IMR-90 (cell line): Measurements from ENCODE around the gene NAP1L5. TPM values are rescaled to one million over a fixed set of nuclear protein-coding genes. Genes with fewer than 3 reads are reported as not detected.

Source experiments
- ATAC-seq: fragments of 200-7000 bp; cut with Tn5 transposase; 2 replicates; pipeline ENCODE4 v1.9.1; 2020; ENCODE audit warnings: low read depth, mild to moderate bottlenecking, moderate library complexity
- BruUV-seq: library from RNA; stranded (reverse); fragments of 400-500 nt; replicated peaks from 2 replicates; lab custom pipeline; 2021; lab: Mats Ljungman, UMichigan
- CTCF ChIA-PET: fragments of 300-600 bp; formaldehyde crosslinking; extraction: SDS; loops from one replicate; lab custom pipeline; 2021; ENCODE audit warnings: antibody characterized with exemption; lab: Yijun Ruan, JAX
- POLR2A ChIA-PET: fragments of 300-600 bp; sonication (Branson Sonifier 250); formaldehyde crosslinking; loops from one replicate; lab custom pipeline; 2022; ENCODE audit warnings: antibody characterized with exemption; ENCODE audit not compliant: unreplicated experiment; lab: Charles Lee
- DNase-seq: peaks from one replicate; pipeline ENCODE4 v3.0.0; 2013
- H2AFZ ChIP-seq: replicated peaks from 2 replicates; pipeline ENCODE3; 2013; ENCODE audit warnings: low read length, mild to moderate bottlenecking; ENCODE audit not compliant: poor library complexity
- H2AK5ac ChIP-seq: 2 replicates; pipeline ENCODE4 v1.6.1; 2013; ENCODE audit warnings: low read depth, low read length, inconsistent platforms
- H2AK9ac ChIP-seq: replicated peaks from 2 replicates; pipeline ENCODE3; 2013; ENCODE audit warnings: mild to moderate bottlenecking, low read depth, low read length, moderate library complexity; ENCODE audit not compliant: poor library complexity
- H2BK120ac ChIP-seq: 2 replicates; pipeline ENCODE4 v1.6.1; 2013; ENCODE audit warnings: low read depth, low read length, inconsistent platforms
- H2BK15ac ChIP-seq: 3 replicates; pipeline ENCODE4 v1.6.1; 2013; ENCODE audit warnings: low read depth, low read length, inconsistent platforms
- H2BK20ac ChIP-seq: 2 replicates; pipeline ENCODE4 v1.6.1; 2013; ENCODE audit warnings: low read depth, mild to moderate bottlenecking, inconsistent platforms, low read length, moderate library complexity
- H2BK5ac ChIP-seq: 2 replicates; pipeline ENCODE4 v1.6.1; 2013; ENCODE audit warnings: mild to moderate bottlenecking, low read depth, low read length, inconsistent platforms; ENCODE audit not compliant: poor library complexity, severe bottlenecking
- H3K14ac ChIP-seq: replicated peaks from 2 replicates; pipeline ENCODE4 v1.6.1; 2013; ENCODE audit warnings: low read depth, low read length, inconsistent platforms
- H3K18ac ChIP-seq: 2 replicates; pipeline ENCODE4 v1.6.1; 2013; ENCODE audit warnings: low read depth, low read length, control low read depth
- H3K23ac ChIP-seq: 2 replicates; pipeline ENCODE4 v1.6.1; 2013; ENCODE audit warnings: low read depth, low read length, inconsistent platforms
- H3K27ac ChIP-seq: 2 replicates; pipeline ENCODE4 v1.5.1; 2013; ENCODE audit warnings: mild to moderate bottlenecking, control low read depth, low read length; ENCODE audit not compliant: insufficient read depth
- H3K27me3 ChIP-seq: 2 replicates; pipeline ENCODE4 v1.6.1; 2013; ENCODE audit warnings: low read length; ENCODE audit not compliant: control insufficient read depth, insufficient read depth
- H3K36me3 ChIP-seq: 2 replicates; pipeline ENCODE4 v1.6.1; 2013; ENCODE audit warnings: low read length, mixed read lengths; ENCODE audit not compliant: control insufficient read depth, insufficient read depth
- H3K4ac ChIP-seq: 2 replicates; pipeline ENCODE4 v1.6.1; 2013; ENCODE audit warnings: low read depth, low read length, inconsistent platforms
- H3K4me1 ChIP-seq: 2 replicates; pipeline ENCODE4 v1.6.1; 2013; ENCODE audit warnings: low read length, mixed read lengths; ENCODE audit not compliant: control insufficient read depth, insufficient read depth
- H3K4me2 ChIP-seq: 2 replicates; pipeline ENCODE4 v1.6.1; 2013; ENCODE audit warnings: low read depth, mild to moderate bottlenecking, control low read depth, low read length, moderate library complexity
- H3K4me3 ChIP-seq: 2 replicates; pipeline ENCODE4 v1.5.1; 2013; ENCODE audit warnings: low read depth, mild to moderate bottlenecking, control low read depth, low read length, moderate library complexity; ENCODE audit not compliant: insufficient read depth
- H3K56ac ChIP-seq: 2 replicates; pipeline ENCODE4 v1.6.1; 2013; ENCODE audit warnings: low read length, inconsistent platforms; ENCODE audit not compliant: insufficient read depth; ENCODE audit errors: extremely low read depth
- H3K79me1 ChIP-seq, 2 experiments: 2 replicates each; pipeline ENCODE4 v1.6.1; 2013; ENCODE audit warnings: low read length in 2 of 2, inconsistent platforms in 1 of 2, low read depth in 1 of 2
- H3K9ac ChIP-seq: 2 replicates; pipeline ENCODE4 v1.6.1; 2013; ENCODE audit warnings: low read depth, low read length, control low read depth
- H3K9me1 ChIP-seq: 2 replicates; pipeline ENCODE4 v1.6.1; 2013; ENCODE audit warnings: low read length, inconsistent platforms; ENCODE audit not compliant: insufficient read depth
- H3K9me3 ChIP-seq: 2 replicates; pipeline ENCODE4 v1.6.1; 2013; ENCODE audit warnings: low read length; ENCODE audit not compliant: control insufficient read depth, insufficient read depth
- H4K20me1 ChIP-seq: 2 replicates; pipeline ENCODE4 v1.6.1; 2013; ENCODE audit warnings: low read length, inconsistent platforms; ENCODE audit not compliant: insufficient read depth
- H4K5ac ChIP-seq: 2 replicates; pipeline ENCODE4 v1.6.1; 2013; ENCODE audit warnings: mild to moderate bottlenecking, low read depth, low read length, control low read depth
- H4K8ac ChIP-seq, 2 experiments: 2 replicates each; pipeline ENCODE4 v1.6.1; 2013; ENCODE audit warnings: low read depth in 2 of 2, low read length in 2 of 2, control low read depth in 1 of 2, inconsistent platforms in 1 of 2
- H4K91ac ChIP-seq: 2 replicates; pipeline ENCODE4 v1.6.1; 2013; ENCODE audit warnings: low read depth, low read length, inconsistent platforms; ENCODE audit not compliant: insufficient read depth
- CEBPB ChIP-seq: IDR thresholded peaks from 2 replicates; pipeline ENCODE4 v1.6.1; 2012; ENCODE audit warnings: low read depth, low read length, improper control_type of control experiment
- CHD1 ChIP-seq: IDR thresholded peaks from 2 replicates; pipeline ENCODE4 v1.6.1; 2012; ENCODE audit warnings: low read depth, low read length, improper control_type of control experiment
- CTCF ChIP-seq: conservative IDR thresholded peaks from 2 replicates; pipeline ENCODE4 v1.5.1; 2012; ENCODE audit warnings: mild to moderate bottlenecking, low read depth, low read length, improper control_type of control experiment
- ELK1 ChIP-seq: fragments of 150-350 bp; IDR thresholded peaks from 2 replicates; pipeline ENCODE4 v1.6.1; 2016; ENCODE audit warnings: low read depth, mild to moderate bottlenecking, low read length, moderate library complexity, borderline replicate concordance
- FOS ChIP-seq: fragments of 150-350 bp; IDR thresholded peaks from 2 replicates; pipeline ENCODE4 v1.6.1; 2016; ENCODE audit warnings: low read depth, low read length
- MAZ ChIP-seq: IDR thresholded peaks from 2 replicates; pipeline ENCODE4 v1.6.1; 2012; ENCODE audit warnings: low read depth, mild to moderate bottlenecking, low read length, improper control_type of control experiment, moderate library complexity, borderline replicate concordance
- RAD21 ChIP-seq: IDR thresholded peaks from 2 replicates; pipeline ENCODE4 v1.6.1; 2012; ENCODE audit warnings: low read length, improper control_type of control experiment
- RFX5 ChIP-seq: IDR thresholded peaks from 2 replicates; pipeline ENCODE4 v1.8.0; 2012; ENCODE audit warnings: low read depth, mild to moderate bottlenecking, low read length, moderate library complexity
- SMC3 ChIP-seq: fragments of 150-350 bp; IDR thresholded peaks from 2 replicates; pipeline ENCODE4 v1.6.1; 2016; ENCODE audit warnings: low read depth, mild to moderate bottlenecking, antibody characterized with exemption, low read length, moderate library complexity
- USF2 ChIP-seq: fragments of 150-350 bp; IDR thresholded peaks from 2 replicates; pipeline ENCODE4 v1.6.1; 2017; ENCODE audit warnings: mild to moderate bottlenecking, antibody characterized with exemption, low read length, low read depth
- dilution Hi-C: fragments of 300-500 bp; cut with HindIII; formaldehyde crosslinking; loops from one replicate; pipeline ENCODE4 v1.14.3; 2018; ENCODE audit warnings: low sequenced_read_pairs; ENCODE audit not compliant: unreplicated experiment
- in situ Hi-C: fragments of 300-500 bp; cut with MboI; formaldehyde crosslinking; loops from 3 replicates; pipeline ENCODE4 v1.14.3; 2019; ENCODE audit warnings: low sequenced_read_pairs, inconsistent platforms, mixed read lengths
- intact Hi-C: fragments of 100-400 bp; cut with micrococcal nuclease; formaldehyde crosslinking; loops from 2 replicates; pipeline ENCODE4 v1.10.0; 2022
- polyA plus RNA-seq, 3 experiments: library from polyadenylated mRNA; depleted of rRNA; stranded (reverse); fragments of >200 nt; gene quantifications; 2 replicates each; pipeline ENCODE4 v1.2.3, GENCODE V29; 2012; ENCODE audit warnings: low replicate concordance in 1 of 3
- total RNA-seq: library from RNA; depleted of rRNA; stranded (reverse); fragments of >200 nt; gene quantifications from 2 replicates; pipeline ENCODE4 v1.2.3, GENCODE V29; 2012

NAP1L5 gene
- total and polyA plus RNA-seq, 2 of the 4 experiments (the other 2 are of a cell fraction) = 3.9 to 5.3 TPM

GRCh38 chr4:88705223-88705622 lies 7.6 kb upstream of the NAP1L5 start:
- no peak overlapping the region for H2BK15ac ChIP-seq
- no peak overlapping the region for H3K23ac ChIP-seq
- H3K36me3 ChIP-seq = no peaks in the 10 kb centered on the region; the same call in 1 of the 2 replicates
- ATAC-seq = no peak
- H4K8ac ChIP-seq = no peak overlapping the region
- H4K5ac ChIP-seq = no peak overlapping the region
- dilution Hi-C loops (no loop called here), in situ Hi-C loops (loop anchor here (5.0 kb wide), 1 partner anchor 317 kb away; no protein-coding TSS in a partner anchor), intact Hi-C loops (loop anchor here (5.0 kb wide), 1 partner anchor 87 kb away; no protein-coding TSS in a partner anchor)
- no peak overlapping the region for H3K4ac ChIP-seq
- BruUV-seq = no TSS peak
- H4K20me1 ChIP-seq = no peaks in the 10 kb centered on the region
- H3K9me3 ChIP-seq = no peaks in the 10 kb centered on the region
- no peak overlapping the region for H2BK120ac ChIP-seq
- no peak overlapping the region for H3K56ac ChIP-seq
- CTCF ChIA-PET = interaction anchor here (0.9 to 2.6 kb wide), 6 partner anchors 86 to 318 kb away, joined by 3 to 10 read pairs (median 4); no protein-coding TSS in a partner anchor
- H3K27ac ChIP-seq = no peak overlapping the region
- no peak overlapping the region for H4K91ac ChIP-seq
- H3K27me3 ChIP-seq = no peaks in the 10 kb centered on the region
- POLR2A ChIA-PET = no interaction called here
- no peak overlapping the region for H2BK5ac ChIP-seq
- peaks cover 10% of the 10 kb centered on the region for H3K4me1 ChIP-seq
- H3K9ac ChIP-seq = no peak overlapping the region
- H3K4me2 ChIP-seq = no peak overlapping the region
- H2AK5ac ChIP-seq = no peak overlapping the region
- TF ChIP-seq ELK1 (no peak), CHD1 (no peak), RFX5 (no peak), CEBPB (no peak), USF2 (no peak), SMC3 (no peak), CTCF (no peak), MAZ (no peak), RAD21 (no peak), FOS (no peak)
- no peak overlapping the region for H3K14ac ChIP-seq
- H3K18ac ChIP-seq = no peak overlapping the region
- H3K79me1 ChIP-seq = no peaks in the 10 kb centered on the region
- no peak overlapping the region for H2AFZ ChIP-seq
- no peak overlapping the region for H2BK20ac ChIP-seq
- no peaks in the 10 kb centered on the region for H3K9me1 ChIP-seq
- DNase-seq = no peak
- H3K4me3 ChIP-seq = no peak overlapping the region
- H2AK9ac ChIP-seq = no peak overlapping the region
